ENCODE data around the gene LRRIQ4.
A peak's percentile ranks its signal among the peaks of the same experiment; 100 is the strongest.

LRRIQ4 gene

GRCh38 chr3:169809230-169809795 is 3.4 kb upstream of the LRRIQ4 start:
- no peak for DNase-seq (ENCODE audit: low spot score)

GRCh38 chr3:169811631-169812331 is 889 bp upstream of the LRRIQ4 start:
- peak; percentile 26 for DNase-seq (ENCODE audit: low spot score)

- no peak for DNase-seq (ENCODE audit: low spot score)
Measured at GRCh38 chr3:169813278-169813677, 608 bp downstream of the LRRIQ4 start.

GRCh38 chr3:169813757-169814517 is 1.3 kb downstream of the LRRIQ4 start:
- peak; percentile 57 for DNase-seq (ENCODE audit: low spot score)

- DNase-seq (ENCODE audit: low spot score), result no peak
Measured at GRCh38 chr3:169815590-169816150, 3.0 kb downstream of the LRRIQ4 start.

- DNase-seq (ENCODE audit: low spot score), result no peak
Measured at GRCh38 chr3:169818316-169818715, 5.6 kb downstream of the LRRIQ4 start.

- no peak for DNase-seq (ENCODE audit: low spot score)
Measured at GRCh38 chr3:169822091-169822490, 9.4 kb downstream of the LRRIQ4 start.

- no peak for DNase-seq (ENCODE audit: low spot score)
Measured at GRCh38 chr3:169822540-169822939, 9.9 kb downstream of the LRRIQ4 start.

GRCh38 chr3:169822983-169823382 is 10.3 kb downstream of the LRRIQ4 start:
- no peak for DNase-seq (ENCODE audit: low spot score)

- DNase-seq (ENCODE audit: low spot score), result no peak
Measured at GRCh38 chr3:169825316-169825715, 12.6 kb downstream of the LRRIQ4 start.

GRCh38 chr3:169827712-169828111 is 15.0 kb downstream of the LRRIQ4 start:
- no peak for DNase-seq (ENCODE audit: low spot score)

GRCh38 chr3:169835533-169835932 is 22.9 kb downstream of the LRRIQ4 start:
- DNase-seq (ENCODE audit: low spot score), result no peak

GRCh38 chr3:169836078-169836941 is 23.6 kb downstream of the LRRIQ4 start:
- DNase-seq (ENCODE audit: low spot score), result no peak

- no peak for DNase-seq (ENCODE audit: low spot score)
Measured at GRCh38 chr3:169836942-169837275, 24.2 kb downstream of the LRRIQ4 start.

GRCh38 chr3:169838511-169839030 is 25.9 kb downstream of the LRRIQ4 start:
- no peak for DNase-seq (ENCODE audit: low spot score)

- DNase-seq (ENCODE audit: low spot score), result no peak
Measured at GRCh38 chr3:169841171-169841570, 28.5 kb downstream of the LRRIQ4 start.

- DNase-seq (ENCODE audit: low spot score), result no peak
Measured at GRCh38 chr3:169842960-169843359, 30.3 kb downstream of the LRRIQ4 start.

- DNase-seq (ENCODE audit: low spot score), result no peak
Measured at GRCh38 chr3:169846458-169847193, 34.0 kb downstream of the LRRIQ4 start.

- no peak for DNase-seq (ENCODE audit: low spot score)
Measured at GRCh38 chr3:169847896-169848295, 35.2 kb downstream of the LRRIQ4 start.

- no peak for DNase-seq (ENCODE audit: low spot score)
Measured at GRCh38 chr3:169848741-169849140, 36.1 kb downstream of the LRRIQ4 start.

GRCh38 chr3:169850618-169851017 is 37.9 kb downstream of the LRRIQ4 start:
- DNase-seq (ENCODE audit: low spot score), result no peak

Measured in hematopoietic multipotent progenitor cell treated with erythropoietin and hydrocortisone succinate and interleukin-3 and kit ligand, for 15 days (in vitro differentiated cells).